ENCODE data around the gene ZMYND8. TPM values are rescaled to one million over a fixed set of nuclear protein-coding genes. Genes with fewer than 3 reads are reported as not detected.

ZMYND8 gene
- total and polyA plus RNA-seq, 2 donors (not counting 1 experiment from before 2014, with no cell fraction given) = 12.6 to 13.0 TPM

GRCh38 chr20:47244451-47244850, 112.0 kb downstream of the ZMYND8 start:
- Histone ChIP-seq H4K20me1 (ENCODE audit: control insufficient read depth, extremely low read depth, insufficient read depth, low read length) (no peaks in the 10 kb centered on the region), H3K27ac (ENCODE audit: insufficient read depth, low read length) (no peak overlapping the region), H3K9ac (ENCODE audit: insufficient read depth, low read length) (no peak overlapping the region), H3K79me2 (ENCODE audit: control insufficient read depth, insufficient read depth, low read length) (no peaks in the 10 kb centered on the region), H3K4me3 (replicated peaks in 1 of 4; ENCODE audit: control extremely low read depth in 1 of 4, insufficient read depth in 1 of 4, low read depth in 3 of 4, low read length in 4 of 4) (no peak overlapping the region), H3K4me1 (ENCODE audit: control insufficient read depth, extremely low read depth, insufficient read depth, low read length) (no peaks in the 10 kb centered on the region), H3K9me3 (ENCODE audit: control insufficient read depth, insufficient read depth, low read depth, low read length) (no peaks in the 10 kb centered on the region), H3K4me2 (ENCODE audit: extremely low read depth, insufficient read depth, low read length) (no peak overlapping the region), H3K36me3 (ENCODE audit: control insufficient read depth, insufficient read depth, low read length) (peaks cover 8% of the 10 kb centered on the region), H2AFZ (ENCODE audit: low read length) (no peak overlapping the region), H3K27me3 (ENCODE audit: control insufficient read depth, insufficient read depth, low read length) (no peaks in the 10 kb centered on the region)
- TF ChIP-seq, protein P1, sequence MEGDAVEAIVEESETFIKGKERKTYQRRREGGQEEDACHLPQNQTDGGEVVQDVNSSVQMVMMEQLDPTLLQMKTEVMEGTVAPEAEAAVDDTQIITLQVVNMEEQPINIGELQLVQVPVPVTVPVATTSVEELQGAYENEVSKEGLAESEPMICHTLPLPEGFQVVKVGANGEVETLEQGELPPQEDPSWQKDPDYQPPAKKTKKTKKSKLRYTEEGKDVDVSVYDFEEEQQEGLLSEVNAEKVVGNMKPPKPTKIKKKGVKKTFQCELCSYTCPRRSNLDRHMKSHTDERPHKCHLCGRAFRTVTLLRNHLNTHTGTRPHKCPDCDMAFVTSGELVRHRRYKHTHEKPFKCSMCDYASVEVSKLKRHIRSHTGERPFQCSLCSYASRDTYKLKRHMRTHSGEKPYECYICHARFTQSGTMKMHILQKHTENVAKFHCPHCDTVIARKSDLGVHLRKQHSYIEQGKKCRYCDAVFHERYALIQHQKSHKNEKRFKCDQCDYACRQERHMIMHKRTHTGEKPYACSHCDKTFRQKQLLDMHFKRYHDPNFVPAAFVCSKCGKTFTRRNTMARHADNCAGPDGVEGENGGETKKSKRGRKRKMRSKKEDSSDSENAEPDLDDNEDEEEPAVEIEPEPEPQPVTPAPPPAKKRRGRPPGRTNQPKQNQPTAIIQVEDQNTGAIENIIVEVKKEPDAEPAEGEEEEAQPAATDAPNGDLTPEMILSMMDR (conservative IDR thresholded peaks at IDR 0.05 in 1 of 2, IDR thresholded peaks at IDR 0.05 in 1 of 2; ENCODE audit: low read depth in 1 of 2, low read length in 2 of 2) = no peak
- TF ChIP-seq EZH2 (IDR thresholded peaks at IDR 0.05; ENCODE audit: low read length, missing control alignments) = no peak
- no peak for DNase-seq (ENCODE audit: low read depth in 2 of 2)

DNA sequence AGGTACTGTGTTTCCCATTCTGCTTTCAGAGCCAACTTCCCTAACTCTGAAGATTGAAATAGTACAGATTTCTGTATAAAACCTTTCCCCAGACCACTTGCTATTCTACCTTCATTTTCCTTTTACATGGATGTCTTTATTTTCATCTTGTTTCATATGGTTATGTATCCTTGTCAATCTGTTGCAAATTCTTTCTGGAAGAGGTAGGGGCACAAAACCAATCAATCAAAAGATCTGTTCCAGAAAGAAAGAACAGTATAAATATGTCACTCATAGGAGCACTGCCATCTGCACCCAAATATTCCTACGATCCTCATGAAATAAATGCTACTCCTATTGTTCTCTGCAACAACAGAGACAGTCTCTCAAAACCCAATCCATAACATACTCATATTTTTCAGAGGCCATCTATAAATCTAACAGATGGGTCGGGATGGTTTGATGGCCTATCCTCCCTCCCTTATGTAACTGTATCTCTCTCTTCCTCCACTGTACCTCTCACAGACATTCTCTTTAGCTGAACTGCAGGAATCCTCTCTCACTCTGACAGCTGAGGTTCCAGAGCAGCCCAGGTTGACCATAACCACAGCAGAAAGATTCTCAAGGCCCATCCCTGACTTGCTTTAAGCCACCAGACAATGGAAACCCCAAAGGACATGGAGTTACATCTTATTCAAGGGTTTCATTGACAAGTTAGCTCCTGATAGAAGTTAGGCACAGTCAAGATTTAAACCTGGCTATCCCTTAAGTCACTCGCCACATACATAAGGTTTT, 112.8 kb downstream of the ZMYND8 start:
- H3K4me1 ChIP-seq (ENCODE audit: control insufficient read depth, extremely low read depth, insufficient read depth, low read length) = no peaks in the 10 kb centered on the region
- no peak overlapping the region for H2AFZ ChIP-seq (ENCODE audit: low read length)
- H3K9ac ChIP-seq (ENCODE audit: insufficient read depth, low read length) = no peak overlapping the region
- TF ChIP-seq, protein P1 (conservative IDR thresholded peaks at IDR 0.05 in 1 of 2, IDR thresholded peaks at IDR 0.05 in 1 of 2; ENCODE audit: low read depth in 1 of 2, low read length in 2 of 2) = no peak
- TF ChIP-seq EZH2 (IDR thresholded peaks at IDR 0.05; ENCODE audit: low read length, missing control alignments) = no peak
- no peaks in the 10 kb centered on the region for H4K20me1 ChIP-seq (ENCODE audit: control insufficient read depth, extremely low read depth, insufficient read depth, low read length)
- no peak overlapping the region for H3K4me3 ChIP-seq (replicated peaks in 1 of 4; ENCODE audit: control extremely low read depth in 1 of 4, insufficient read depth in 1 of 4, low read depth in 3 of 4, low read length in 4 of 4)
- no peak overlapping the region for H3K27ac ChIP-seq (ENCODE audit: insufficient read depth, low read length)
- DNase-seq (ENCODE audit: low read depth in 2 of 2) = no peak
- no peaks in the 10 kb centered on the region for H3K79me2 ChIP-seq (ENCODE audit: control insufficient read depth, insufficient read depth, low read length)
- peaks cover 8% of the 10 kb centered on the region for H3K36me3 ChIP-seq (ENCODE audit: control insufficient read depth, insufficient read depth, low read length)
- H3K9me3 ChIP-seq (ENCODE audit: control insufficient read depth, insufficient read depth, low read depth, low read length) = no peaks in the 10 kb centered on the region
- H3K4me2 ChIP-seq (ENCODE audit: extremely low read depth, insufficient read depth, low read length) = no peak overlapping the region
- no peaks in the 10 kb centered on the region for H3K27me3 ChIP-seq (ENCODE audit: control insufficient read depth, insufficient read depth, low read length)

DNA sequence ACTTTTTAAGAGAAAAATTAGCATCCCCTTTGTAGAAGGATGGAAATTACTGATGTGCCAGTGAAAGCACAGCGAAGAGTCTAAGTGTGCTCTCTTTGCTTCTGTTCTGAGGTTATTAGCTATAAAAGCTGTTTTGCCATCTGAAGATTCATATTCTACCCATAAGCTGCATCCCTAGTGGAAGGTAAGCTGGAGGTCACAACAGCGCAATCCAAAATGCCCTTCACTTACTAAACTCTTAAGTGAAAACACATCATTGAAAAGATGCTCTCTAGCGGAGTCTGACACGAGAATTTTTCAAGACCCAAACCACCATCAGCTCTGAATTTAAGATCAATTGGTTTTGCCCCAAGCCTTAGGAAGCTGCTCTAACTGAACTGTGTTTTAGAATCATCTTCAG, 113.5 kb downstream of the ZMYND8 start:
- Histone ChIP-seq H3K4me3 (replicated peaks in 1 of 4; ENCODE audit: control extremely low read depth in 1 of 4, insufficient read depth in 1 of 4, low read depth in 3 of 4, low read length in 4 of 4) (no peak overlapping the region), H3K4me1 (ENCODE audit: control insufficient read depth, extremely low read depth, insufficient read depth, low read length) (no peaks in the 10 kb centered on the region), H3K27ac (ENCODE audit: insufficient read depth, low read length) (no peak overlapping the region), H3K4me2 (ENCODE audit: extremely low read depth, insufficient read depth, low read length) (no peak overlapping the region), H4K20me1 (ENCODE audit: control insufficient read depth, extremely low read depth, insufficient read depth, low read length) (no peaks in the 10 kb centered on the region), H3K27me3 (ENCODE audit: control insufficient read depth, insufficient read depth, low read length) (no peaks in the 10 kb centered on the region), H3K9ac (ENCODE audit: insufficient read depth, low read length) (no peak overlapping the region), H3K9me3 (ENCODE audit: control insufficient read depth, insufficient read depth, low read depth, low read length) (no peaks in the 10 kb centered on the region), H3K36me3 (ENCODE audit: control insufficient read depth, insufficient read depth, low read length) (peaks cover 4% of the 10 kb centered on the region), H2AFZ (ENCODE audit: low read length) (no peak overlapping the region), H3K79me2 (ENCODE audit: control insufficient read depth, insufficient read depth, low read length) (no peaks in the 10 kb centered on the region)
- DNase-seq (ENCODE audit: low read depth in 2 of 2) = no peak
- TF ChIP-seq EZH2 (IDR thresholded peaks at IDR 0.05; ENCODE audit: low read length, missing control alignments) = no peak
